ENCODE data around the gene IKZF2. TPM values are rescaled to one million over a fixed set of nuclear protein-coding genes. Genes with fewer than 3 reads are reported as not detected.

Gene IKZF2
- total RNA-seq, 1 experiment from 2014 or later: 3.0 TPM

DNA sequence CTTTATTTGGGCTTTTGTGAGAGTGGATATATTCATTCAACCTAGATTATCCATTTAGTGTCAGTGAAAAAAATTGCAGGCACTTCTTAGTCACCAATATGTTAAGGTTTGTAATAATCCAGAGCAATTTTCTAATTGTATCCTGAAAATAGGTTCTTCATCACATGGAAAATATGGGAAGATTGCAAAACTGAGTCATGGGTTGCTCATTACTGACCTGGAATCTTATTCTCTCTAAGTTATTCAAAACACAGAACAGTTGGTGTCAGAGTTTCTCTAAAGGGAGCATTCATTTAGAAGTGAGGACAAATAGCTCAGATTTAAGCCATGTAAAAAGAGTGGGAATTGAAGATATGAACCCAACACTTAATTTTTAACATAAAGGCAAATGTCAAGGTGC is 181.3 kb downstream of the IKZF2 start:
- Mint-ChIP-seq H3K4me3 (no peak overlapping the region), H3K4me1 (peaks cover 0 to 3% of the 10 kb centered on the region in 2 experiments; a peak in 1 of 4 replicates), H3K9me3 (no peaks in the 10 kb centered on the region), H3K36me3 (ENCODE audit: insufficient read depth in 1 of 3, low read depth in 3 of 3) (no peaks in the 10 kb centered on the region), H3K27me3 (ENCODE audit: low read depth) (no peaks in the 10 kb centered on the region), H3K27ac (no peak overlapping the region; a peak in 1 of 7 replicates)
- Histone ChIP-seq H3K14ac (ENCODE audit: insufficient read depth, low read length) (no peak overlapping the region), H2BK5ac (ENCODE audit: insufficient read length, low read length) (no peak overlapping the region), H3K23me2 (ENCODE audit: insufficient read length, low read depth, low read length, poor library complexity, severe bottlenecking) (no peaks in the 10 kb centered on the region), H3K9me3 (ENCODE audit: control insufficient read depth, low read depth, low read length) (no peaks in the 10 kb centered on the region), H3K56ac (ENCODE audit: insufficient read length, low read depth, low read length) (no peak overlapping the region), H4K20me1 (ENCODE audit: control insufficient read depth, insufficient read depth, insufficient read length) (no peaks in the 10 kb centered on the region), H2BK20ac (ENCODE audit: low read depth, low read length, poor library complexity, severe bottlenecking) (no peak overlapping the region), H2BK12ac (ENCODE audit: insufficient read length, low read depth, low read length) (no peak overlapping the region), H4K5ac (ENCODE audit: insufficient read length, low read depth, low read length) (no peak overlapping the region), H4K8ac (replicated peaks; ENCODE audit: insufficient read length, low read depth, low read length) (no peak overlapping the region), H3K9ac (ENCODE audit: extremely low read depth, insufficient read length, low read length) (no peak overlapping the region), H3K23ac (ENCODE audit: insufficient read length, low read depth, low read length) (no peak overlapping the region), H2AK5ac (ENCODE audit: insufficient read length, low read length) (no peak overlapping the region), H2AFZ (ENCODE audit: low read length) (no peak overlapping the region), H3K18ac (ENCODE audit: insufficient read length, low read depth, low read length) (no peak overlapping the region), H2BK120ac (ENCODE audit: low read depth, low read length, poor library complexity, severe bottlenecking) (no peak overlapping the region), H3K4me2 (ENCODE audit: insufficient read depth, insufficient read length, low read length) (no peak overlapping the region), H3K4ac (ENCODE audit: low read depth, low read length) (no peak overlapping the region), H4K91ac (ENCODE audit: insufficient read length, low read depth, low read length) (no peak overlapping the region), H3K27ac (ENCODE audit: insufficient read length, low read depth, low read length) (no peak overlapping the region), H3T11ph (ENCODE audit: low read length) (no peak overlapping the region), H3K79me1 (ENCODE audit: insufficient read depth, low read depth, low read length, poor library complexity, severe bottlenecking) (no peaks in the 10 kb centered on the region), H3K79me2 (ENCODE audit: insufficient read depth, low read length) (no peaks in the 10 kb centered on the region), H3K4me1 (ENCODE audit: insufficient read depth, low read length) (no peaks in the 10 kb centered on the region), H2BK15ac (ENCODE audit: low read depth, low read length) (no peak overlapping the region), H3K27me3 (ENCODE audit: insufficient read depth, low read length) (no peaks in the 10 kb centered on the region)
- DNase-seq: no peak
- no peak for TF ChIP-seq CTCF (conservative IDR thresholded peaks at IDR 0.05)
